Dermis microvascular lymphatic vessel endothelial cell (primary cell): ENCODE data around the gene MAGEA4. TPM values are rescaled to one million over a fixed set of nuclear protein-coding genes. Genes with fewer than 3 reads are reported as not detected.
"Not testable (repeated sequence)": the region's sequence is repeated elsewhere in the genome, so short reads cannot be mapped to it uniquely, and the experiment has no call there.

Experiments used
- DNase-seq, 2 donors: peaks; one replicate each; pipeline versions ENCODE4 v3.0.0 to v3.0.0-alpha.2; 2010; ENCODE audit warnings: low read depth in 2 of 2
- total RNA-seq: library from RNA; depleted of rRNA; stranded (reverse); fragments of >200 nt; gene quantifications from 2 replicates; pipeline ENCODE4 v1.2.1, GENCODE V29; 2014

MAGEA4 gene, protein sequence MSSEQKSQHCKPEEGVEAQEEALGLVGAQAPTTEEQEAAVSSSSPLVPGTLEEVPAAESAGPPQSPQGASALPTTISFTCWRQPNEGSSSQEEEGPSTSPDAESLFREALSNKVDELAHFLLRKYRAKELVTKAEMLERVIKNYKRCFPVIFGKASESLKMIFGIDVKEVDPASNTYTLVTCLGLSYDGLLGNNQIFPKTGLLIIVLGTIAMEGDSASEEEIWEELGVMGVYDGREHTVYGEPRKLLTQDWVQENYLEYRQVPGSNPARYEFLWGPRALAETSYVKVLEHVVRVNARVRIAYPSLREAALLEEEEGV
- total RNA-seq, result not detected in 2 replicates

DNA sequence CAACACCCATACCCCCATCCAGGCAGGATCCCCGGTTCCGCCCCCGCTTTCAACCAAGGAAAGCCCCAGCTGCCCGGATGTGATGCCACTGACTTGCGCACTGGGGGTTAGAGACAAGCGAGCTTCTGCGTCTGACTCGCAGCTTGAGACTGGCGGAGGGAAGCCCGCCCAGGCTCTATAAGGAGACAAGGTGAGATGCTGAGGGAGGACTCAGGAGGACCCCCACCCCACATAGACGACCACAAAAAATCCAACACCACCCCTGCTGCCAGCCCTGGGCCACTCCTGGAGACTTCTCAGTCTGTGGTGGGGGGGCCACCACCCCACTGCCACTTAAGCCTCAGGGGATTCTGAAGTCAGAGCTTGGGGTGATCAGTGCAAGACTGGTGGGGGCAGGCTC, at the start of gene MAGEA4:
Gene MAGEA4, plus strand, starts transcription at position 110 of the 400 bp plus-strand sequence. CDS start 10,776 bp downstream, outside the sequence.
- DNase-seq, result no peak

DNA sequence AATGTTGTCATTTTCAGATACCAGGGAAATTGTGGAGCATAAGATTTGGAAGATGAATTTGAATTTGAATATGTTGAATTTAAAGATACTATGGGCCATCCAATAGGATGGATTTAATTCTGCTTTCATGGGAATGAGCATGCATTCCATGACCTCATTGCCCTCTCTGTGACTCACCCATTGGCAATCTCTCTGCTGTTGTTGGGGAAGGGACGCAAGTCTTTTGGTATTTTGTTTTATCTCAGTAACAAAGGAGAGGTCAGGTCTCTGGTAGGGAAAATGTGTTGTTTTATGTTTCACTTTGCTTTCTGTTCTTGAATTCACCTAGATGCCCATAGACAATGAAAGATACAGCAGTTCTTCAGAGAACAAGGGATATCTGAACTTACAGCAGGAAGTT, 42.1 kb upstream of the MAGEA4 start:
- DNase-seq, result peak; percentile 67 to 87

DNA sequence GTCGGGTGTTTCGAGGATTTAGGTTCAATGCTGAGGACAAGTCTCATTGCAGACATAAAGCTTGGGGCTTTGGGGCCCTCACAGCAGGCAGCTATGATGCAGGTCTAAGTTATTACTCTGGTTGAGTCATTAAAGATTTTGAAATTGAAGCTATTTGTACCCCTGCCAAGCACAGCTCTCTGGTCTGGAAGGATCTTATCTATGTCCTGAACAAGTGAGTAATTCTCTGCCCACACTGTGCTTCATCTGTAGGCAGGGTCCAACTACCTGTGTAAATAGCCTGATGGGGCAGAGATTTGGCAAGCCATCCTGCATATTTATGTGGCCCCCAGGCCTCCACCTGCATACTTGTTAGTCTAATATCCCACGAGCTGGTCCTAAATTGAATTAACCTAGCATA, 41.4 kb upstream of the MAGEA4 start:
- DNase-seq, result peak in 1 of 2 donors; percentile 51

DNA sequence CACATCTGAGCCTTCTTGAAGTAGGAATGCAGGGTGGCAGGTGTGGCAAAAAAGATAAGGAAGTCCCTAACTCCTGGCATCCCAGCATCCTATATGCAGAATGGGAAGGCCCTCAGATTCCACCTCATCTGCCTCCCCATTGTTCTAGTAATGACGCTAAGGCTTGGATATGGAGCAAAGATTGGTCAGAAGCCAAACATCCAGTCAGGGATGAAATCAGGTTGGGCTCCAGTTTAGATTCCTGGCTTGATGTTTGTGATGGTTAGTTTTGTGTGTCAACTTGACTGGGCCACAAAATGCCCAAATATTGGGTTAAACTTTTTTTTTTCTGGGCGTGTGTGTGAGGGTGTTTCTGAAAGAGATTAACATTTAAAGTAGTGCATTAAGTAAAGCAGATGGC, 39.6 kb upstream of the MAGEA4 start:
- DNase-seq, result no peak

DNA sequence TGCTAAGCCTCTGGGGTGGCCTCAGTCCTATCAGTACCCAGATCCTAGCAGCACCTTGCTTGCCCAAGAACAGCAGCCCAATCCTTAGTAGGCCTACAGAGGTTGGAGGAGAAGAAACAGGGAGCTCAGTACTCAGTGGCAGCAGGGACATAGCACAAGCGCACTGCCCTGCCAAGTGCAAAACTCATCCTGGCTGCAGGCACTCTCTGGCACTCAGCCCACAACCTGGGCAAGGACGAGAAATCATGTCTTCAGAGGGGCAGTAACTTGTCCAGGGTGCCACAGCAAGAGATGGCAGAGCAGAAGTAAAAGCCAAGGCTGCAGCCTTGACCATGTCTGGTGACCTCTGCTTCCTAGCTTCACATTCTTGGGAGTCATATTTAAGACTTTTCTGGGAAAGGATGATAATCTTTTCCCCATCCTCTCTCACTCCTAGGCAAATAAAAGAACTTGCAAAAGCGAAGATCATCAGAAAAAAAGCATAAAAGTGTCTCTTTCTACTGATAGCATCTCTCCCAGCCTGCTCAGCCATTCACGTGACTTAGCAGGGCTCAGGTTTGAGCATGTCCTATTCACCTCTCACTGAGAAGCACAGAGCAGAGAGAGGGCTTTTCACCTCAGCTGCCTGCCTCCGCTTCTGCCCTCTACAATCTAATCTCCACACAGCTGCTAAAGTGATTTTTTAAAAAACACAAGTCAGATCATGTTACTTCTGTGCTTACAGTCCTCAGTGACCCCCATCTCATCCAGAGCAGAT, 37.2 kb upstream of the MAGEA4 start:
- no peak for DNase-seq

DNA sequence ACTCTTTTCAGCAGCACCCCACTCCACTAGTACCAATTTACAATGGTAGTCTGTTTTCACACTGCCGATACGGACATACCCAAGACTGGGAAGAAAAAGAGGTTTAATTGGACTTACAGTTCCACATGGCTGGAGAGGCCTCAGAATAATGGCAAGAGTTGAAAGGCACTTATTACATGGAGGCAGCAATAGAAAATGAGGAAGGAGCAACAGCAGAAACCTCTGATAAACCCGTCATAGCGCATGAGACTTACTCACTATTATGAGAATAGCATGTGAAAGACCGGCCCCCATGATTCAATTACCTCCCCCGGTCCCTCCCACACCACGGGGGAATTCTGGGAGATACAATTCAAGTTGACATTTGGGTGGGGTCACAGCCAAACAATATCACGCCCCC, 34.1 kb upstream of the MAGEA4 start:
- no peak for DNase-seq

DNA sequence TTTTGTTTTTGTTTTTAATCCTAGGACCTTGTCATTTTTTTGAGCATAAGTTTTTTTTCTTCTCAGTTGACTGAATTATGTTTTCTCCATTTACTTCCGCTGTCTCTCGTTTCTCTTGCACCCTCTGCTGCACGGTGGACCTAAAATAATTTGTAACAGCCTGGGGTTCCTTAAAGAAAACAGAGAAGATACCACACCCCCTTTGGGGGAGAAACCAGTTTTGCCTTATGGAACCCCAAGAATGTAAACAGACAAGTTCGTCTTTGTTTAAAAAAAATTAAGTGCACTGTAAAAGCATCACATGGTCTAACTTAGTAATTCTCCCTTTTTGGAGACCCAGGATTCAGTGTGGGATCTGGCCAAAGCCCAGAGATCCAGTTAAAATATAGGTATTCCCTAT, 32.8 kb upstream of the MAGEA4 start:
- no peak for DNase-seq

DNA sequence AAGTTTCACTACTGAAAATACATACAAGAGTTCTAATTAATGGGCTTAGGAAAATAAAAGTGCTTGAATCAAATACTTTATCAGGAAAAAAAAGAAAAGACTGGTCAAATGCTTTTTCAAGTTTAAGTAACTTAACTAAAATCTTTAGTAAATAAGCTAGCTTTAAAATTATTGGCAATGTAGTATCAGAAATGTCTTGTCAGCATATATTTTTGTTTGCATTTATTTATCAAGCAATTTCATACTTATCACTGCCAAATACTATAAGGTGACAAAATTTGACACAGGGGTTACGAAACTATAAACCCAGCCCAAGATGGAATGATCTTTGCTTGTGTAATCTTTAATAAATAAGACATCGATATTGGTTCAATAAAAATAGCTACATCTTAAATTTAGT, 31.8 kb upstream of the MAGEA4 start:
- DNase-seq, result no peak

DNA sequence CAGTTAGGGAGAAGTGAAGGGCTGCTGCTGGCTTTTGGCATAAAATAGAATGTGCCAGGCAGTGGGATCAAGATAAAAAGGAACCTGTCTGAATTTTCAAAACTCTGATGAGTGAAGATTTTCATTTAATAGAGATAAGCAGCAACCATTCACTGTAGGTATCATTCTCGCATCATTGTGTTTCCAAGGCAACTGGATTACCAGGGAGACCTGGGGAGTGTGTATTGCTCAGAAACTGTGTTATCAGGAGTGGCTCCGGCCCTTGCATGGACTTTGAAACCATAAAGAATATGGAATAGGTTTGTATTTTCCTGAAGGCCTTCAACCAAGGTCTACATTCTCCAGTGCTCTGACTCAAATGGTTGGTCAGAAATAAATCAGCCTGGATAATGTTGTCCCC, 23.3 kb upstream of the MAGEA4 start:
- DNase-seq, result no peak

DNA sequence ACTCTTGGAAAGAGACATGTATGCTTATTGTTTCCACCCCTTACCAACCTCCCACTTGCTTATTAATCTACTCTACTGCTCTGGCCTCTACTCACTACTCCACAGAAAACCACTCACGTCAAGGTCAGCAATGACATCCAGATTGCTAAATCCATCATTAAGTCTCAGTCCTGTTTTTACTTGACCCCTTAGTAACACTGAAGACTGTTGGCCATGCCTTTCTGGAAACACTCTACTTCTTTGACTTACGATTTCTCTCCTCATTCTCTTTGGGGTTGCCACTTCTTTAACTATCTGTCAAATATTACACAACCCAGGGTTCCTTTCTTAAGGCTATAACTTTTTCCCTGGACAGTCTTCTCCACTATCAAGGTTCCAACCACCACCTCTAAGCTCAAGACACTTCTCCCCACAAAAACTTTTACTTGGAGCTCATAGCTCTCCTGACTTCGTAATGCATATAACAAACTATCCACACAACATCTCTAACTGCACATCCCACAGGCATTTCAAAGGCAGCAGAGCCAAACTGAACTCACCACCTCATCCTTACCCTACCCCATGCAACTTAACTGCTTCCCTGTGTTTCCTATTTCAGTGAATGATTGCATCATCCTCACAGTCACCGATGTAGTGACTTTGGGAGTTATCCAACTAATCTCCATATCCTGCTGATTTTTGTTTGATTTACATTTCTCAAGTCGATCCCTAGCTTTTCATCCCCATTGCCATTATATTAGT, 15.8 kb upstream of the MAGEA4 start:
- DNase-seq, result no peak

DNA sequence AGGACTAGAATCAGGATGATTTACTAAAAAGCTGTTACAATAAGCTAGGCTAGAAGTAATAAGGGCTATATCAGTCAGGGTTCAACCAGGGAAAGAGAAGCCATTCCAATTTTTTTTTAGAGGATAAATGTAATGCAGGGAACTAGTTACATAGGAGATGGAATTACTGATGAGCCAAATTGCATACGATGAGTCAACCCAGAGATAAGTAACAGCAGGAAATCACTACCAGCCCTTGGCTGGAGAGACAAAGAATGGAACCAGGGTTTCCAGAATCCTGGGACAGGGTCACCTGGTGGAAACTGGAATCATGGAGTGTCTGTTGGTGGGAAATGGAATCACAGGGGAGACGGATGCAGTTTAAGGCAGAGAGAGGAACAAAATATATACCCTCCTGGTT, 13.1 kb upstream of the MAGEA4 start:
- DNase-seq, result peak; percentile 16 to 36

DNA sequence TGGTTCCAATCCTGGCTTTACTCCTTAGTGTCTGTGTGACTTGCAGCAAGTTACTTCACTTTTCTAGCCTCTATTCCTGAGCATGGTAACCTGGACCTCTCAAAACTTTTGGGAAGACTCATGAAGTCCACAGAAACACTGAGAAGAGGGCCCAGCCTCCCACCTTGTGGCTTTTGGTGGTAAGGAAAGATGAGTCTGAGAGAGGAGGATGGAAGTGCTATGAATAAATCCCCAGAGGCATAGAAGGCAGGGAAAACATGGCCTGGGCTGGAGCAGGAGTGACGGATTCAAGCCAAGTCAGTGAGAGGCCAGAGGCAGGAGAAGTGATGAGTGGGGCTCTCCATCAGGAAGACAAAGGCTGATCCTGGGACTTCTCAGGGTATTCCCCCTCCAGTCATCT, 10.9 kb upstream of the MAGEA4 start:
- no peak for DNase-seq

DNA sequence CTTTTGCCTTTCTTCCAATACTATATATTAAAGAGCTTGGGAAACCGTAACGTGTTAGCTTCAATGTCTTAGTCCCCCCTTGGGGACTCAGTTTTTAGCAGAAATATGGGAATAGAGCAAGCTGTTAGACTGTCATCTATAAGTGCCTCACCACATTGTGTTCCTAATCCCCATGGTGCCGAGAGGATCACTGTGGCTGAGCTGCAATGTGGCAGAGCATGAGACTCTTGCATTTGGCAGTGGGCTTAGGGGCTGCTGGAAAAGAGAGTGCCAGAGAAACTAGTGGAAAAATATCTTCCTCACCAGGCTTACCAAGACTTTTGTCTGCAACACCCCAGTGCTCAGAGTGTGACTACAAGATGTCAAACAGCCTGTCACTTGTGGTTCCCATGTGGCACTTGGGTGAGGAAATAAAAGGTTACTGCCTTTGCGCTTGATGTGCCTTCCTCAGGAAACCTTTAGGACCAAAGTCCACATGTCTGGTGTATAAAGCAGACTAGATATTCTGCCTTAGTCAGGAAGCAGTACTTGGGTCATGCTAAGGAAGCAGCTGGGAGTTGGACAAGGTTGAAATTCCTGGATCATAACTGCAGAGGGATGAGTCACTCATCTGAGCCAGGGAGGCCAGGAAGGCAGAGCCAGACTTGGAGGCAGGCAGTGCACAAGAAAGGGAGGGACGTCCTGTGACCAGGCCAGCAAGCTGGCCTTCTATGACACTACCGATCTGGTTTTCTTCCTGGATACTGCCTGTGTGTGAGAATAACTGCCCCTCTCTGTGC, 9.7 kb upstream of the MAGEA4 start:
- peak; percentile 67 to 94 for DNase-seq

DNA sequence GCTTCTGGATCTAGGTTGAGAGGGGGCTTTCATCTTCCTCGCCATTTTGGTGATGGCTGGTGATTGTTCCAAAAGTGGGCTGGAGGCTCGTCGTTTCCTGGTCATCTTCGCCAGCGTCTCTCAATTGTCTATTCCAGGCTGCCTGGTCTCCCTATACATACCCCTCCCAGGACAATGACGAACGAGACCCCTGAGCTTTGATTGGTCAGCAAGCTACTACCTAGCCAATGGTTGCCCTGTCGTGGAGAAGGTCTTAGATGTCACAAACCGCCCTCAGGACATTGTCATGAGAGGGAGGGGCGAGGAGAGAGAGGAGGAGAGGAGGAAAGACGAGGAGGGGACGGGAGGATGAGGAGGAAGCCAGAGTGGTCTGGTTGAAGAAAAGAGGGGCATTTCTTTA, 7.7 kb upstream of the MAGEA4 start:
- DNase-seq, result no peak

DNA sequence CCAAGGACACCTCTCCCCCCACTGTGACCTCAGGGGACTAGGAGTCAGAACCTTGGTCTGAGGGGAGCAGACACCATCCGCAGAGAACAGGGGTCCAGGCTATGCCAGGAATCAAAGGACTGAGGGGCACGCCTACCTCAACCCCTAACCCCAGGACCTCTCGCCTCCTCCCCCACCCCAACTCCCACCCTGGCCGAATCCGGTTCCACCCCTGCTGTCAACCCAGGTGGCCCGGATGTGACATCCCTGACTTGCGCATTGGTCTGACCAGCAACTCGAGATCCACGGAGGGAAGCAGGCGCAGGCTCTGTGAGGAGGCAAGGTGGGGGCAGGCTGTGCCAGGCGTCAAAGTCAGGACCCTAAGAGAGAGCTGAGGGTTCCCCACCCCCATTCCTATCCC, 468 bp upstream of the MAGEA4 start:
- DNase-seq, result no peak

DNA sequence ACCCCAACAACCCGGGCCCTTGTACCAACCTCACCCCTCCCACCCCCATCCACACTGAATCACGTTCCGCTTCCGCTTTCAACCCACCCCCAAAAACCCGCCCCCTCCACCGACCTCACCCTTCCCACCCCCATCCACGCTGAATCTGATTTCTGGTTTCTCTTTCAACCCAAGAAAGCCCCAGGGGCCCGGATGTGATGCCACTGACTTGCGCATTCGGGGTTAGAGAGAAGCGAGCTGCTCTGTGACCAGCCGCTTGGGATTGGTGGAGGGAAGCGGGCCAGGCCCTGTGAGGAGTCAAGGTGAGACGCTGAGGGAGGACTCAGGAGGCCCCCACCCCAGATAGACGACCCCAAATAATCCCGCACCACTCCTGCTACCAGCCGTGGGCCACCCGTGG, 6.0 kb downstream of the MAGEA4 start:
- not testable (repeated sequence) for DNase-seq

DNA sequence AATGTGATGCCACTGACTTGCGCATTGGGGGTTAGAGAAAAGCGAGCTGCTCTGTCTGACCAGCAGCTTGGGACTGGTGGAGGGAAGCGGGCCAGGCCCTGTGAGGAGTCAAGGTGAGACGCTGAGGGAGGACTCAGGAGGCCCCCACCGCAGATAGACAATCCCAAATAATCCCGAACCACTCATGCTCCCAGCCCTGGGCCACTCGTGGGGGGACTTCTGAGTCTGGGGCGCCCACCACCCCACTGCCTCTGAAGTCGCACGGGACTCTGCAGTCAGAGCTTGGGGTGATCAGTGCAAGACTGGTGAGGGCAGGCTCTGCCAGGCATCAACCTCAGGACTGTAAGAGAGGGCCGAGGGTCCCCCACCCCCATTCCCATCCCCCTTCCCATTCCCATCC, 6.9 kb downstream of the MAGEA4 start:
- no peak for DNase-seq

DNA sequence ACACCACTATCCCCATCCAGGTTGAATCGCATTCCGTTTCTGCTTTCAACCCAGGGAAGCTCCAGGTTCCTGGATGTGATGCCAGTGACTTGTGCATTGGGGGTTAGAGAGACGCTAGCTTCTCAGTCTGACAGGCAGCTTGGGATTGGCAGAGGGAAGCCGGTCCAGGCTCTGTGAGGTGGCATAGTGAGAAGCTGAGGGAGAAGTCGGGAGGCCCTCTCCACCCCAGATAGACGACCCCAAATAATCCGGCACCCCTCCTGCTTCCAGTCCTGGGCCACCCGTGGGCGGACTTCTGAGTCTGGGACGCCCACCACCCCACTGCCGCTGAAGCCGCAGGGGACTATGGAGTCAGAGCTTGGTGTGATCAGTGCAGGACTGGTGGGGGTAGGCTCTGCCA, 7.4 kb downstream of the MAGEA4 start:
- DNase-seq, result no peak

DNA sequence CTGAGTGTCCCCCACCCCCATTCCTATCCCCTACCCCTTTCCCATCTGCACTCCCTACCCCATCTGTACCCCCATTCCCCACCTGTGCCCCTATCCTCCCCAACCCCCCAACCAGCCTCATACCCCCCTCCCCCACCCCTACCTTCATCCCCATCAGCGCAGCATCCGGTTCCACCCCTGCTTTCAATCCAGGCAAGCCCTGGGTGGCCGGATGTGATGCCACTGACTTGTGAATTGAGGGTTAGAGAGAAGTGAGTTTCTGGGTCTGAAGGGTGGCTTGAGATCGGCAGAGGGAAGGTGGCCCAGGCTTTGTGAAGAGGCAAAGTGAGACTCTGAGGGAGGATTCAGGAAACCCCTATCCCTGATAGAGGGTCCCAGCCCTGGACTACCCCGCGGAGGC, 7.8 kb downstream of the MAGEA4 start:
- no peak for DNase-seq

DNA sequence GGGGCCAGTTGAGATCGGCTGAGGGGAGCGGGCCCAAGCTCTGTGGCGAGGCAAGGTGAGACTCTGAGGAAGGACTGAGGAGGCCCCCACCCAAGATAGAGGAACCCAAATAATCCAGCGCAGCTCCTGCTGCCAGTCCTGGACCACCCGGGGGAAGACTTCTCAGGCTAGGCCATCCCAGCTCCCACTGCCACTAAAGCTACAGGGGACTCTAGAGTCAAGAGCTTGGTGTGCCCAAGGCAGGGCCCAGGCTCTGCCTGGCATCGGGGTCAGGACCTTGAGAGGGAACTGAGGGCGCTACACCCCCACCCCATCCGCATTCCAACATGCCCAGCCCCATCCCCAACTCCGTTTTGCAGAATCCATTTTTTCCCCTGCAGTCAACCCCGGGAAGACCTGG, 8.6 kb downstream of the MAGEA4 start:
- DNase-seq, result no peak

DNA sequence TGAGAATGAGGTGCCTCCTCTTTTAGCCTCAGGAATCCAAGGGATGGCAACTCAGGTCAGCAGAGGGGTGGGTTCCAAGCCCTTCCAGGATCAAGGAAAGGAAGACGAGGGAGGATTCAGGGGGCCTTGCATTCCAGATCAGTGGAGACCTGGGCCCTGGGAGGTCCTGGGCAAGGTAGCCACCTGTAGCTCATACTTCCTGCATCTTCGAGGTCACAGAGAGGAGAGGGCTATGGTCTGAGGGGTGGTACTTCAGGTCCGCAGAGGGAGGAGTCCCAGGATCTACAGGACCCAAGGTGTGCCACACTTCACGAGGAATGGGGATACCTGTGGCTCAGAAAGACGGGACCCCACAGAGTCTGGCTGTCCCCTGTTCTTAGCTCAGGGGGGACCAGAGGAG, 9.2 kb downstream of the MAGEA4 start:
- no peak for DNase-seq

DNA sequence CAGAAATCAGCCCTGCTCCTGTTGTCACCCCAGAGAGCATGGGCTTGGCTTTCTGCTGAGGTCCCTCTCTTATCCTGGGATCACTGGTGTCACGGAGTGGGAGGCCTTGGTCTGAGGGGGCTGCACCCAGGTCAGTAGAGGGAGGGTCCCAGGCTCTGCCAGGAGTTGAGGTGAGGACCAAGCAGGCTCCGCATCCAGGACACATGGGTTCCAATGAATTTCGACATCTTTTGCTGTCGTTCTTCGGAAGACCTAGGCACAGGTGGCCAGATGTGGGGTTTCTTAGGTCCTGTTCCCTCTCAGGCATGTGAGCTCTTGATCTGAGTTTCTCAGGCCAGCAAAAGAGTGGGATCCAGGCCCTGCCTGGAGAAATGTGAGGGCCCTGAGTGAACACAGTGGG, 10.0 kb downstream of the MAGEA4 start:
- no peak for DNase-seq
